ENCODE data around the gene RNASE9. TPM values are rescaled to one million over a fixed set of nuclear protein-coding genes. Genes with fewer than 3 reads are reported as not detected.
"Not testable (repeated sequence)": the region's sequence is repeated elsewhere in the genome, so short reads cannot be mapped to it uniquely, and the experiment has no call there.

The RNASE9 gene
- total and polyA plus RNA-seq, 2 donors (not counting 1 experiment from before 2014, with no cell fraction given), result not detected

- H3K4me2 ChIP-seq (ENCODE audit: extremely low read depth, insufficient read depth, low read length), result no peak overlapping the region
- no peak overlapping the region for H3K27ac ChIP-seq (ENCODE audit: insufficient read depth, low read length)
- DNase-seq (ENCODE audit: low read depth in 2 of 2), result no peak
Measured at GRCh38 chr14:20512177-20512905, 48.5 kb downstream of the RNASE9 start.

GRCh38 chr14:20508367-20508766 is 52.5 kb downstream of the RNASE9 start:
- H3K79me2 ChIP-seq (ENCODE audit: control insufficient read depth, insufficient read depth, low read length), result no peaks in the 10 kb centered on the region
- no peaks in the 10 kb centered on the region for H3K9me3 ChIP-seq (ENCODE audit: control insufficient read depth, insufficient read depth, low read depth, low read length)
- H3K4me2 ChIP-seq (ENCODE audit: extremely low read depth, insufficient read depth, low read length), result no peak overlapping the region
- TF ChIP-seq, protein P1, sequence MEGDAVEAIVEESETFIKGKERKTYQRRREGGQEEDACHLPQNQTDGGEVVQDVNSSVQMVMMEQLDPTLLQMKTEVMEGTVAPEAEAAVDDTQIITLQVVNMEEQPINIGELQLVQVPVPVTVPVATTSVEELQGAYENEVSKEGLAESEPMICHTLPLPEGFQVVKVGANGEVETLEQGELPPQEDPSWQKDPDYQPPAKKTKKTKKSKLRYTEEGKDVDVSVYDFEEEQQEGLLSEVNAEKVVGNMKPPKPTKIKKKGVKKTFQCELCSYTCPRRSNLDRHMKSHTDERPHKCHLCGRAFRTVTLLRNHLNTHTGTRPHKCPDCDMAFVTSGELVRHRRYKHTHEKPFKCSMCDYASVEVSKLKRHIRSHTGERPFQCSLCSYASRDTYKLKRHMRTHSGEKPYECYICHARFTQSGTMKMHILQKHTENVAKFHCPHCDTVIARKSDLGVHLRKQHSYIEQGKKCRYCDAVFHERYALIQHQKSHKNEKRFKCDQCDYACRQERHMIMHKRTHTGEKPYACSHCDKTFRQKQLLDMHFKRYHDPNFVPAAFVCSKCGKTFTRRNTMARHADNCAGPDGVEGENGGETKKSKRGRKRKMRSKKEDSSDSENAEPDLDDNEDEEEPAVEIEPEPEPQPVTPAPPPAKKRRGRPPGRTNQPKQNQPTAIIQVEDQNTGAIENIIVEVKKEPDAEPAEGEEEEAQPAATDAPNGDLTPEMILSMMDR (conservative IDR thresholded peaks at IDR 0.05 in 1 of 2, IDR thresholded peaks at IDR 0.05 in 1 of 2; ENCODE audit: low read depth in 1 of 2, low read length in 2 of 2), result no peak
- TF ChIP-seq EZH2 (IDR thresholded peaks at IDR 0.05; ENCODE audit: low read length, missing control alignments), result no peak
- no peak overlapping the region for H3K4me3 ChIP-seq (replicated peaks in 1 of 4; ENCODE audit: control extremely low read depth in 1 of 4, insufficient read depth in 1 of 4, low read depth in 3 of 4, low read length in 4 of 4)
- H2AFZ ChIP-seq (ENCODE audit: low read length), result no peak overlapping the region
- H3K27ac ChIP-seq (ENCODE audit: insufficient read depth, low read length), result no peak overlapping the region
- no peaks in the 10 kb centered on the region for H3K27me3 ChIP-seq (ENCODE audit: control insufficient read depth, insufficient read depth, low read length)
- H3K4me1 ChIP-seq (ENCODE audit: control insufficient read depth, extremely low read depth, insufficient read depth, low read length), result no peaks in the 10 kb centered on the region
- no peak overlapping the region for H3K9ac ChIP-seq (ENCODE audit: insufficient read depth, low read length)
- H3K36me3 ChIP-seq (ENCODE audit: control insufficient read depth, insufficient read depth, low read length), result no peaks in the 10 kb centered on the region
- H4K20me1 ChIP-seq (ENCODE audit: control insufficient read depth, extremely low read depth, insufficient read depth, low read length), result no peaks in the 10 kb centered on the region
- DNase-seq (ENCODE audit: low read depth in 2 of 2), result no peak

More at GRCh38 chr14:20512177-20512905, 48.5 kb downstream of the RNASE9 start:
- H3K9me3 ChIP-seq (ENCODE audit: control insufficient read depth, insufficient read depth, low read depth, low read length), result no peaks in the 10 kb centered on the region
- no peak overlapping the region for H3K9ac ChIP-seq (ENCODE audit: insufficient read depth, low read length)
- no peaks in the 10 kb centered on the region for H4K20me1 ChIP-seq (ENCODE audit: control insufficient read depth, extremely low read depth, insufficient read depth, low read length)
- no peak overlapping the region for H2AFZ ChIP-seq (ENCODE audit: low read length)
- no peak overlapping the region for H3K4me3 ChIP-seq (replicated peaks in 1 of 4; ENCODE audit: control extremely low read depth in 1 of 4, insufficient read depth in 1 of 4, low read depth in 3 of 4, low read length in 4 of 4)
- no peaks in the 10 kb centered on the region for H3K27me3 ChIP-seq (ENCODE audit: control insufficient read depth, insufficient read depth, low read length)
- no peak for TF ChIP-seq EZH2 (IDR thresholded peaks at IDR 0.05; ENCODE audit: low read length, missing control alignments)
- TF ChIP-seq, protein P1 (conservative IDR thresholded peaks at IDR 0.05 in 1 of 2, IDR thresholded peaks at IDR 0.05 in 1 of 2; ENCODE audit: low read depth in 1 of 2, low read length in 2 of 2), result no peak
- no peaks in the 10 kb centered on the region for H3K4me1 ChIP-seq (ENCODE audit: control insufficient read depth, extremely low read depth, insufficient read depth, low read length)
- H3K36me3 ChIP-seq (ENCODE audit: control insufficient read depth, insufficient read depth, low read length), result no peaks in the 10 kb centered on the region
- no peaks in the 10 kb centered on the region for H3K79me2 ChIP-seq (ENCODE audit: control insufficient read depth, insufficient read depth, low read length)

- H3K36me3 ChIP-seq (ENCODE audit: control insufficient read depth, insufficient read depth, low read length); H3K79me2 ChIP-seq (ENCODE audit: control insufficient read depth, insufficient read depth, low read length); H4K20me1 ChIP-seq (ENCODE audit: control insufficient read depth, extremely low read depth, insufficient read depth, low read length); H3K9ac ChIP-seq (ENCODE audit: insufficient read depth, low read length); H2AFZ ChIP-seq (ENCODE audit: low read length); H3K9me3 ChIP-seq (ENCODE audit: control insufficient read depth, insufficient read depth, low read depth, low read length); H3K4me2 ChIP-seq (ENCODE audit: extremely low read depth, insufficient read depth, low read length); DNase-seq (ENCODE audit: low read depth in 2 of 2); H3K27ac ChIP-seq (ENCODE audit: insufficient read depth, low read length); H3K4me3 ChIP-seq (replicated peaks in 1 of 4; ENCODE audit: control extremely low read depth in 1 of 4, insufficient read depth in 1 of 4, low read depth in 3 of 4, low read length in 4 of 4); H3K27me3 ChIP-seq (ENCODE audit: control insufficient read depth, insufficient read depth, low read length); H3K4me1 ChIP-seq (ENCODE audit: control insufficient read depth, extremely low read depth, insufficient read depth, low read length): not testable (repeated sequence)
Measured at GRCh38 chr14:20507537-20507936, 53.3 kb downstream of the RNASE9 start.

- not testable (repeated sequence) for H3K27ac ChIP-seq (ENCODE audit: insufficient read depth, low read length); H3K4me2 ChIP-seq (ENCODE audit: extremely low read depth, insufficient read depth, low read length); H3K4me3 ChIP-seq (replicated peaks in 1 of 4; ENCODE audit: control extremely low read depth in 1 of 4, insufficient read depth in 1 of 4, low read depth in 3 of 4, low read length in 4 of 4); H3K9ac ChIP-seq (ENCODE audit: insufficient read depth, low read length); H3K4me1 ChIP-seq (ENCODE audit: control insufficient read depth, extremely low read depth, insufficient read depth, low read length); H4K20me1 ChIP-seq (ENCODE audit: control insufficient read depth, extremely low read depth, insufficient read depth, low read length); H3K27me3 ChIP-seq (ENCODE audit: control insufficient read depth, insufficient read depth, low read length); H3K36me3 ChIP-seq (ENCODE audit: control insufficient read depth, insufficient read depth, low read length); H3K9me3 ChIP-seq (ENCODE audit: control insufficient read depth, insufficient read depth, low read depth, low read length); H2AFZ ChIP-seq (ENCODE audit: low read length); H3K79me2 ChIP-seq (ENCODE audit: control insufficient read depth, insufficient read depth, low read length); DNase-seq (ENCODE audit: low read depth in 2 of 2)
Measured at GRCh38 chr14:20506752-20507151, 54.1 kb downstream of the RNASE9 start.

- H3K4me3 ChIP-seq (replicated peaks in 1 of 4; ENCODE audit: control extremely low read depth in 1 of 4, insufficient read depth in 1 of 4, low read depth in 3 of 4, low read length in 4 of 4); H2AFZ ChIP-seq (ENCODE audit: low read length); H3K4me2 ChIP-seq (ENCODE audit: extremely low read depth, insufficient read depth, low read length); H4K20me1 ChIP-seq (ENCODE audit: control insufficient read depth, extremely low read depth, insufficient read depth, low read length); H3K9ac ChIP-seq (ENCODE audit: insufficient read depth, low read length); H3K27ac ChIP-seq (ENCODE audit: insufficient read depth, low read length); DNase-seq (ENCODE audit: low read depth in 2 of 2); H3K4me1 ChIP-seq (ENCODE audit: control insufficient read depth, extremely low read depth, insufficient read depth, low read length); H3K9me3 ChIP-seq (ENCODE audit: control insufficient read depth, insufficient read depth, low read depth, low read length); H3K79me2 ChIP-seq (ENCODE audit: control insufficient read depth, insufficient read depth, low read length); H3K27me3 ChIP-seq (ENCODE audit: control insufficient read depth, insufficient read depth, low read length); H3K36me3 ChIP-seq (ENCODE audit: control insufficient read depth, insufficient read depth, low read length): not testable (repeated sequence)
Measured at GRCh38 chr14:20506276-20506675, 54.6 kb downstream of the RNASE9 start.

Measured in fibroblast of lung (primary cell).